Medulla oblongata (tissue), 1 donor: Measurements from ENCODE around the gene CNTN5.
"Not testable (repeated sequence)": the region's sequence is repeated elsewhere in the genome, so short reads cannot be mapped to it uniquely, and the experiment has no call there.

Source experiments
- DNase-seq: peaks from one replicate; pipeline ENCODE4 v3.0.0-alpha.2; 2015; ENCODE audit errors: extremely low spot score

CNTN5 gene

GRCh38 chr11:99742501-99742900 lies 721.8 kb downstream of the CNTN5 start:
- DNase-seq = no peak

GRCh38 chr11:99759787-99760186 lies 739.0 kb downstream of the CNTN5 start:
- no peak for DNase-seq

- no peak for DNase-seq
Measured at GRCh38 chr11:99766811-99767210, 746.1 kb downstream of the CNTN5 start.

GRCh38 chr11:99773646-99774045 lies 752.9 kb downstream of the CNTN5 start:
- no peak for DNase-seq

- no peak for DNase-seq
Measured at GRCh38 chr11:99781074-99781473, 760.3 kb downstream of the CNTN5 start.

GRCh38 chr11:99791354-99791753 lies 770.6 kb downstream of the CNTN5 start:
- DNase-seq = no peak

GRCh38 chr11:99795999-99796398 lies 775.2 kb downstream of the CNTN5 start:
- no peak for DNase-seq

GRCh38 chr11:99803501-99803900 lies 782.8 kb downstream of the CNTN5 start:
- DNase-seq = no peak

GRCh38 chr11:99812516-99812915 lies 791.8 kb downstream of the CNTN5 start:
- DNase-seq = no peak

- DNase-seq = no peak
Measured at GRCh38 chr11:99814021-99814420, 793.3 kb downstream of the CNTN5 start.

- no peak for DNase-seq
Measured at GRCh38 chr11:99814738-99815137, 794.0 kb downstream of the CNTN5 start.

- no peak for DNase-seq
Measured at GRCh38 chr11:99818991-99819390, 798.2 kb downstream of the CNTN5 start.

- DNase-seq = no peak
Measured at GRCh38 chr11:99822846-99823565, 802.3 kb downstream of the CNTN5 start.

- not testable (repeated sequence) for DNase-seq
Measured at GRCh38 chr11:99836739-99837138, 816.0 kb downstream of the CNTN5 start.

- no peak for DNase-seq
Measured at GRCh38 chr11:99841885-99842284, 821.1 kb downstream of the CNTN5 start.

- DNase-seq = no peak
Measured at GRCh38 chr11:99865951-99866350, 845.2 kb downstream of the CNTN5 start.

GRCh38 chr11:99881610-99882009 lies 860.9 kb downstream of the CNTN5 start:
- DNase-seq = no peak

GRCh38 chr11:99884750-99885149 lies 864.0 kb downstream of the CNTN5 start:
- no peak for DNase-seq

GRCh38 chr11:99887481-99887880 lies 866.7 kb downstream of the CNTN5 start:
- no peak for DNase-seq

GRCh38 chr11:99893811-99894210 lies 873.1 kb downstream of the CNTN5 start:
- no peak for DNase-seq

- DNase-seq = no peak
Measured at GRCh38 chr11:99901175-99901574, 880.4 kb downstream of the CNTN5 start.

- no peak for DNase-seq
Measured at GRCh38 chr11:99911116-99911515, 890.4 kb downstream of the CNTN5 start.

- DNase-seq = no peak
Measured at GRCh38 chr11:99916078-99916477, 895.3 kb downstream of the CNTN5 start.

- no peak for DNase-seq
Measured at GRCh38 chr11:99918761-99919160, 898.0 kb downstream of the CNTN5 start.
